LoVo (cell line): Measurements from ENCODE around the gene TAMM41.
A peak's percentile ranks its signal among the peaks of the same experiment; 100 is the strongest.
"Not testable (repeated sequence)": the region's sequence is repeated elsewhere in the genome, so short reads cannot be mapped to it uniquely, and the experiment has no call there.

Experiments
- DNase-seq: peaks from one replicate; pipeline ENCODE4 v3.0.0-alpha.2; 2016; ENCODE audit warnings: low spot score

Gene TAMM41

GRCh38 chr3:11846281-11847266 lies at the start of gene TAMM41:
Gene TAMM41 (minus strand): TSS chr3:11846885. CDS start chr3:11846636, 249 bp downstream.
- peak; percentile 91 for DNase-seq

- no peak for DNase-seq
Observed at GRCh38 chr3:11878837-11879236, 32.2 kb upstream of the TAMM41 start.

- not testable (repeated sequence) for DNase-seq
Observed at GRCh38 chr3:11874707-11875106, 28.0 kb upstream of the TAMM41 start.

GRCh38 chr3:11863739-11864138 lies 17.1 kb upstream of the TAMM41 start:
- DNase-seq = not testable (repeated sequence)

- DNase-seq = not testable (repeated sequence)
Observed at GRCh38 chr3:11862584-11862983, 15.9 kb upstream of the TAMM41 start.

- not testable (repeated sequence) for DNase-seq
Observed at GRCh38 chr3:11862145-11862544, 15.5 kb upstream of the TAMM41 start.

GRCh38 chr3:11860213-11860612 lies 13.5 kb upstream of the TAMM41 start:
- not testable (repeated sequence) for DNase-seq

- DNase-seq = no peak
Observed at GRCh38 chr3:11853450-11853849, 6.8 kb upstream of the TAMM41 start.

- no peak for DNase-seq
Observed at GRCh38 chr3:11850003-11850402, 3.3 kb upstream of the TAMM41 start.

- DNase-seq = no peak
Observed at GRCh38 chr3:11847607-11848006, 922 bp upstream of the TAMM41 start.

- DNase-seq = peak; percentile 17
Observed at GRCh38 chr3:11845651-11846050, 1.0 kb downstream of the TAMM41 start.

- no peak for DNase-seq
Observed at GRCh38 chr3:11844891-11845290, 1.8 kb downstream of the TAMM41 start.

GRCh38 chr3:11835028-11835639 lies 11.6 kb downstream of the TAMM41 start:
- no peak for DNase-seq

GRCh38 chr3:11832981-11833905 lies 13.4 kb downstream of the TAMM41 start:
- no peak for DNase-seq

GRCh38 chr3:11829416-11829815 lies 17.3 kb downstream of the TAMM41 start:
- no peak for DNase-seq

- DNase-seq = no peak
Observed at GRCh38 chr3:11826628-11827265, 19.9 kb downstream of the TAMM41 start.

GRCh38 chr3:11825301-11825700 lies 21.4 kb downstream of the TAMM41 start:
- DNase-seq = no peak

- no peak for DNase-seq
Observed at GRCh38 chr3:11820531-11821041, 26.1 kb downstream of the TAMM41 start.

GRCh38 chr3:11819146-11819689 lies 27.5 kb downstream of the TAMM41 start:
- DNase-seq = no peak

- DNase-seq = no peak
Observed at GRCh38 chr3:11818033-11818432, 28.7 kb downstream of the TAMM41 start.

GRCh38 chr3:11815111-11815510 lies 31.6 kb downstream of the TAMM41 start:
- DNase-seq = no peak
